ENCODE results near the gene ZNF568. TPM values are rescaled to one million over a fixed set of nuclear protein-coding genes. Genes with fewer than 3 reads are reported as not detected.

Gene ZNF568
- polyA plus RNA-seq, 3 donors, result 21.4 to 29.0 (median 22.9) TPM

DNA sequence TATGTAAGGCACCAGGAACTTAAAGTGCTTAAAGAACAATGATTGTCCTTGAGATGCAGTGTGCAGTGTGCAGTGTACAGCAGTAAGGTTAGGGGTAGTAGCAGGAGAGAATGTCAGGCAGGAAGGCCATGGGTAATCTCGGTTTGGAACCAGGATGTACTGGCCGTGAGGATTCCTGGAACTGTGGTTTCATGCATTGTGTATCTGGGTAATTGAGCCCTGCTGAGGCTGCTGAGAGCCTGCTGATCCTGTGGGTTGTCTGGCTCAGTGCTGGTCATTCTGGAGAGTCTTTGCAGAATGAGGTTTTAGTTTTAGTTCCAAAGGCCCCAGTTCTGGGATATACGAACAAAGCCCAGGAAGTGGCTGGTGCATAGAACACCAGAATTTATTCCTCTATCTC, 71.0 kb downstream of the ZNF568 start:
- DNase-seq, result no peak

DNA sequence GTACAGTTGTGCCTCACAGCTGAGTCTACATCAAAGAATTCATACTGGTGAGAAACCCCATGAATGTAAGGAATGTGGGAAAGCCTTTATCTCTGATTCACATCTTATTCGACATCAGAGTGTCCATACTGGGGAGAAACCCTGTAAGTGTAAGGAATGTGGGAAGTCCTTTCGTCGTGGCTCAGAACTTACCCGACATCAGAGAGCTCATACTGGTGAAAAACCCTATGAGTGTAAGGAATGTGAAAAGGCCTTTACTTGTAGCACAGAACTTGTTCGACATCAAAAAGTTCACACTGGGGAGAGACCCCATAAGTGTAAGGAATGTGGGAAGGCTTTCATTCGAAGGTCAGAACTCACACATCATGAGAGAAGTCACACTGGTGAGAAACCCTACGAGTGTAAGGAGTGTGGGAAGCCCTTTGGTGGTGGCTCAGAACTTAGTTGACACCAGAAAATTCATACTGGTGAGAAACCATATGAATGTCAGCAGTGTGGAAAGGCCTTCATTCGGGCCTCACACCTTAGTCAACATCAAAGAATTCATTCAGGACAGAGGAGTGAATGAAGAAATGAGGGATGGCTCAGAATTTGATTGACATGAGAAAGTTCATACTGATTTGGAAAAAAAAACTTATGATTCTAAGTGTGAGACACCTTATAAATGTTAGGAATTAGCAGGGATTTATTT, 81.2 kb downstream of the ZNF568 start:
- no peak for DNase-seq

DNA sequence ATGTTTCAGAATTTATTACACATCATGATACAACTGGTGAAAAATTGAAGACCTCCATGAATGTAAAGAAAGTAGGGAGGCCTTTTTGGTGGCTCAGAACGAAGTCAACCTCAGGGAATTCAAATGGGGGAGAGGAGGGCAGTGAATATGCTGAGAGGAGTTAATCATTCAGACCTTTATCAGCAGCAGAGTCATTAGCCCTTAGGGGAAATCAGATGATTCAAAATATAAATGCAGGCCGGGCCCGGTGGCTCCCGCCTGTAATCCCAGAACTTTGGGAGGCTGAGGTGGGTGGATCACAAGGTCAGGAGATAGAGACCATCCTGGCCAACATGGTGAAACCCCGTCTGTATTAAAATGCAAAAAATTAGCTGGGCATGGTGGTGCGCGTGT, 81.7 kb downstream of the ZNF568 start:
- DNase-seq, result no peak

DNA sequence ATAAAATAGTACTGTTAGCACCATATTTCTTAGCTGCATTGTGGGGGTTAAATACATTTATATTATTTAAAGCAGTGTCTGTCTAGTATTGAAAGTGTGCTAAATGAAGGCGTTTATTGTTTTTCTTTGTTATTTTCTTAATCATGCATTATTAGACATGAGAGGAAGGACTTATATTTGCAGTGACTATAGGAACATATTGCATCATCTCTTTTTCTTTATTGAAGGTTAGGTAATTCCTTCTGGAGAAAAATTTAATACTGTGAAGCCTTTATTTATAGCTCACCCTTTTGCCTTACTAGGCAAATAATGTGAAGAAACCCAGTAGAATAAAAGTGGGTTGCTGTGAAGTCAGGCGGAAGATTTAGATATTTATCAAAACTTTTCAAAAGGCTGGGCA, 83.2 kb downstream of the ZNF568 start:
- no peak for DNase-seq

DNA sequence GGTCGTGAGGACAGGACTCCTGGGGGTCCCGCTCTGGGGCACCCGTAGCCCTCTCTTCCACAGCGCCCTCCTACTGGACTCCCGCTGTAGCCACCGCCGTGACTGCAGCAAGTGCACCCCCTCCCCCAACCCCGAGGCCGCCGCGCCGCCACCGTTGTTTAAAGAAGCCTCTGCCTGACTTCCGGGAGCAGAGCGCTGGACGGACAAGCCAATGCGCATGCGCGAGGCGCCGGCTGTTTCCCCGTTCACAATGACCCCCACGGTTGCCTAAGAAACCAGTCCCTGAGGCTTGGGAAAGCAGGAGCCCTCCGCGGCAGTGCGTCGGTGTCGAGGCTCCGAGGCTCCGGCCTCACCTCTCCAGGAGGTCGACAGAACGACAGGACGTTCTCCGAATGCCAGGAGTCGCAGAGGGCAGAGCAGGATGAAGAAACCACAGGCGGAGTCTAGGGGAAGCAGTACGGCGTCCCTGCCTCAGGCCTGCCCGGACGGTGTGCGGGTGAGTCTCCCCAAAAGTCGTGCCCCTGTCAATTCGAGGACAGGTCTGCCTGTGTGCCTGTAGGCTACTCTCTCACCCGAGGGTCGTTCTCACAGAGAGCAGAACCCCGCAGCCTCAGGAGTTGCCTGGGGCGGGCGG, 91.6 kb downstream of the ZNF568 start:
- DNase-seq, result peak; percentile 75

DNA sequence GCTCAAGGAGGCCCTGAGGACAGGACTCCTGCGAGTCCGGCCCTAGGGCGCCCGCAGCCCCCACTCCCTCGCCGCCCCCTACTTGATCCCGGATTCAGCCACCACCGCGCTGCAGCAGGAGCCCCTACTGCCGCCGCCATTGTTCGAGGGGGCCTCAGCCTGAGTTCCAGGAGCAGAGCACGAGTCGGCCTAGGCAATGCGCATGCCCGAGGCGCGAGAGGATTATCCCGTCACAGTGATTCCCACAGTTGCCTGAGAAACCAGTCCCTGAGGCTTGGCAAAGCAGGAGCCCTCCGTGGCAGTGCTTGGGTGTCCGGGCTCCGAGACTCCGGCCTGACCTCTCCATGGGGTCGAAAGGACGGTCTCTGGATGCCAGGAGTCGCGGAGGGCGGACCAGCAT, 93.7 kb downstream of the ZNF568 start:
- DNase-seq, result no peak

DNA sequence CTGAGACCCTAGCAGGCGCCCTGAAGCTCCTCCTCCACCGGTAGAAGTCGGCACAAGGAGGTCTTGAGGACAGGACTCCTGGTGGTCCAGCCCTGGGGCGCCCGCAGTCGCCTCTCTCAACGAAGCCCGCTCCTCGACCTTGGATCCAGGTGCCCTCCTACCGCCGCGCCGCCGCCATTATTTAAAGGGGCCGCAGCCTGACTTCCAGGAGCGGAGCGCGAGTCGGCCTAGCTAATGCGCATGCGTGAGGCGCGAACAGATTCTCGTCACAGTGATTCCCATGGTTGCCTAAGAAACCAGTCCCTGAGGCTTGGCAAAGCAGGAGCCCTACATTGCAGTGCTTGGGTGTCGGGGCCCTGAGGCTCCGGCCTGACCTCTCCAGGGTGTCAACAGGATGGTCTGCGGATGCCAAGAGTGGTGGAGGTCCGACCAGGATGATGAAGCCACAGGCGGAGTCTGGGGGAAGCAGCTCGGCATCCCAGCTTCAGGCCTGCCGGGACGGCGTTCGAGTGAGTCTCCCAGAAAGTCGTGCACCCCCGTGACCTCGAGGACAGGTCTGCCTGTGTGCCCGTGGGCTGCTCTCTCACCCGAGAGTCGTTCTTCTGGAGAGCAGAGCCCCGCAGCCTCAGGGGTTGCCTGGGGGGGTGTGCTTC, 96.1 kb downstream of the ZNF568 start:
- DNase-seq, result no peak

DNA sequence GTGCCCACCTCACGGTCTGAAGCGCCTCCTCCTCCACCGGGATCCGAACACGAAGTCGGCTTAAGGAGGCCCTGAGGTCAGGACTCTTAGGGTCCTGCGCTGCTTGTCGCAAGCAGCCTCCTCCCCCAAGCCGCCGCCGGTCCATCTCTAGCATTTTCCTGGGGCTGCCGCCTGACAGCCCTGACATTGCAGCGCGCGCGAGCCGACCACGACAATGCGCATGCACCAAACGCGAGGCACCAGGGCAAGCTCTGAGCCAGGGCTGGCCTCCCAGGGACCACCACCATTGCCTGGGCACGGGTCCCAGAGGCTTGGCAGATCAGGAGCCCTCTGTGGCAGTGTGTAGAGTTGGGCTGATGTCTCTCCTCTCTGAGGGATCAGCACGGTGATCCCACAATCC, 98.3 kb downstream of the ZNF568 start:
- no peak for DNase-seq

DNA sequence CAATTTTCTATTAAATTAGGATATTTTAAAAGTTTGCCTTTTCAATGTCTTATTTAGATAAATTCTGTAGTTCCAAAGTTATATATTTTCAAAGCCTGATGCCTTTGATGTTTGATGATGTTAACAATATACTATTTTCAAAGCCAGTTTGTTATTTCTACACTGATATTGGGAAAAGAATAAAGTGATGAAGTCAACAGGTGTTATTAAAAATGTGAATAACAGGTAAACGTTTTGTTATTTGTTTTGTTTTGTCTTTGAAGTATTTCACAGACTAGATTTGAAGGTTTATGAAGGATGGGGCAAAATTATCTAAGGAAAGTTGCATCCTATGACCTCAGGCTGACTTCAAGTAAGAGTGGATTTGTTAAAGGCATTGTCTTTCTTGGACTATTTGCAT, 129.0 kb downstream of the ZNF568 start:
- DNase-seq, result no peak

Other genes starting within 250 kb of the ZNF568 start
- 10 to 100 TPM; 10.1 to 15.5 (median 13.8) TPM for gene ZNF461, start 249.5 kb upstream of the ZNF568 start, polyA plus RNA-seq (ENCODE audit: insufficient read length in 3 of 3)
- 10 to 100 TPM; 11.1 to 13.4 (median 12.0) TPM for gene ZNF567, start 228.7 kb upstream of the ZNF568 start, polyA plus RNA-seq (ENCODE audit: insufficient read length in 3 of 3)
- gene ZNF850, start 143.5 kb upstream of the ZNF568 start, polyA plus RNA-seq (ENCODE audit: insufficient read length in 3 of 3), result 1 to 10 TPM; 2.6 to 4.5 (median 3.8) TPM
- gene ZNF790, start 77.9 kb upstream of the ZNF568 start, polyA plus RNA-seq (ENCODE audit: insufficient read length in 3 of 3), result 10 to 100 TPM in 2 of 3 donors, 1 to 10 TPM in 1; 9.7 to 17.1 (median 14.2) TPM
- gene ZNF345, start 65.5 kb upstream of the ZNF568 start, polyA plus RNA-seq (ENCODE audit: insufficient read length in 3 of 3), result 10 to 100 TPM; 12.6 to 19.5 (median 19.4) TPM
- 1 to 10 TPM; 6.2 to 7.9 (median 7.6) TPM for gene ZNF829, start within 50 bp of the ZNF568 start, polyA plus RNA-seq (ENCODE audit: insufficient read length in 3 of 3)
- 10 to 100 TPM; 19.3 to 23.0 (median 19.6) TPM for gene ZNF420, start 162.1 kb downstream of the ZNF568 start, polyA plus RNA-seq (ENCODE audit: insufficient read length in 3 of 3)

All from renal pelvis (tissue), 4 donors.